HG03045 (cell line): Measurements from ENCODE around the gene RBM38.

Experiments
- ATAC-seq: cut with Tn5 transposase; IDR thresholded peaks from one replicate; pipeline ENCODE4 v1.9.1; 2021; ENCODE audit warnings: mild to moderate bottlenecking, moderate library complexity; ENCODE audit not compliant: unreplicated experiment

RBM38 gene

DNA sequence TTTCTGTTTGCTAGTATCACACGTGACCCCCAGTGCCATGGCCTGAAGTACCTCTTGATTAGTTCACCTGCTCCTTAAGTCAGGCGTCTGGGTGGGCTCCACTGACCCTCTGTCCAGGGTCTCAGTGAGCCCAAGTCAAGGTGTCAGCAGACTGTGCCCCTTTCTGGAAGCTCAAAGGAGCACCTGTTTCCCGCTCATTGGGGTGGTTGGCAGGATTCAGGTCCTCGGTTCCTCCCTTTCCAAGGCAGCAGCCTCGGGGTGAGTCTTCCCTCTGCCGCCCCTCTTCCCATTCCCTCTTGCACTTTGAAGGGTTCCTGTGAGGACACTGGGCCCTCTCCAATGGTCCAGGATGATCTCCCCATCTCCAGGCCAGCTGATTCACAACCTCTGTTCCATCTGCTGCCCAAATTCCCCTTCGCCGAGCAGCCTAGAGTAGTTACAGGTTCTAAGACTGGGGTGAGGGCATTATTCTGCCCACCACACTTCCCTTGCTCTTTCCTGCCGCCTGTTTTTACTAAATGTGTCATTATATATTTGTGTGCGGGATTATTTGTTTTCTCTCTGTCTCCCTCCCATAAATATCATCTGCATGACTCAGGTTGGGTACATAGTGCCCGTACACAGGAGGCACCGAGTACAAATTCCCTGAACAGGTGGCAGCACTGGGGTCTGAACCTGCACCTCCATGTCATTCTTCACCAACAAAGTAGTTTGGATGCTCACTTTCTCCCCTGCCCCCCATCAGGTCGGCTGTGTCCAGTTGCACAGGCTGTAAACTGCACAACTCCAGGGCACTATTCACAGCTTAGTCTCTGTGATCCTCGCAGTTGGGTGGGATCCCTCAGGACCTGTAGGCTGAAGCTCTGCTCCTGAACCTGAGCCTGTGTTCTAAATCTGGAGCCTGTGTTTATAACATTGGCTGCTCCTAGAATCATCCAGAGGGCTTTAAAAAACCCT, 58.5 kb downstream of the RBM38 start:
- ATAC-seq = no peak

DNA sequence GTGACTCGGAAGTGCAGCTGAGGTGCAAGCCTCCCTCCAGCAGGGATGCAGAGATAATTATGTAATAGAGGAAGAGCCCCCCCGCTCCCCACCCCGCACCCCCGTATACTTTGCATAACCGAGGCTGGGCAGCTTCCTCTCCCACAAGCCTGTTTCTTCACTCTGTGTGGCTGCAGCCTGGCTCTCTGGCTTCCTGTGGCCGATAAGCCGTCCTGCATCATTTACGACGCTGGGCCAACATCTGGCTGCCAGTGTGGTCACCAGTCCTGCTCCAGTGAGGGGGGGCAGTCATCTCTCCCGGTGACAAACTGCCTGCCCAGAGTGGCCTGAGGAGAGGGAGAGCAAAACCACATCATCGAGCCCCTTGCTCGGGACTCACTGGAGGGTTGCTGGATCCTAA, 59.2 kb downstream of the RBM38 start:
- ATAC-seq = peak; percentile 56

DNA sequence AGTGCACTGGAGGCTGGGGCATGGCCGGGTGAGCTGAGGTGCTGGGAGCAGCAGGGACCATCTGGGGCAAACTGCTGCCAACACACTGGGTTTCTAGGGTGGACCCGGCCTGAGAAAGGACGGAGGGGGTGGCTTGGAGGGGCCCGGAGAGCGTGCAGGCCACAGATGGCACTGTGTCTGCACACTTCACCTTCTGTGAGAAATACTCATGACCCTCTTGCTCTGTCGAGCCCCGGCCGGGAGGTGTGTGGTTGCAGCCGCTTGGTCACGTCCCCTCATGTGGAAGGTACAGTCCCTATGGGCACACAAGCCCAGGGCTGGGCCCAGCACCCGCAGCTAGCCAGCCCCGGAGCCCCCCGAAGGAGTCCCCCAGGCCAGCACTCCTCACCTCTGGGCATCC, 59.7 kb downstream of the RBM38 start:
- ATAC-seq = no peak

DNA sequence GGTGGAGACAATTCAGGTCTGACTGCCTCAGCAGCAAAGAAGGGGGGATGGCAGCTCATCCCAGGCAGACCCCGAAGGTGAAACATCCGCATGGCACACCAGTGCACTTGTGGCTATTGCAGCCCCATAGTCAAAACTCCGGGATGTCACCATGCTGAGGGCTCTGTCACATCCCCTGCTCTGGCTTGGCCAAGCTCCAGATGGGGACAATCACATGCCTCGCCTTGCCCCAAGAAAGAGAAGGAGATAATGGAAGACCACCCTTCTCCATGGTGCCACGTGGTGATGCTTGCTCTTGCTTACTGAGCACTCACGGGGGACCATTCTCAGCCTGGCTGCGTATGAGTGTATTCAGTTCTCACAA, 60.2 kb downstream of the RBM38 start:
- ATAC-seq = no peak

DNA sequence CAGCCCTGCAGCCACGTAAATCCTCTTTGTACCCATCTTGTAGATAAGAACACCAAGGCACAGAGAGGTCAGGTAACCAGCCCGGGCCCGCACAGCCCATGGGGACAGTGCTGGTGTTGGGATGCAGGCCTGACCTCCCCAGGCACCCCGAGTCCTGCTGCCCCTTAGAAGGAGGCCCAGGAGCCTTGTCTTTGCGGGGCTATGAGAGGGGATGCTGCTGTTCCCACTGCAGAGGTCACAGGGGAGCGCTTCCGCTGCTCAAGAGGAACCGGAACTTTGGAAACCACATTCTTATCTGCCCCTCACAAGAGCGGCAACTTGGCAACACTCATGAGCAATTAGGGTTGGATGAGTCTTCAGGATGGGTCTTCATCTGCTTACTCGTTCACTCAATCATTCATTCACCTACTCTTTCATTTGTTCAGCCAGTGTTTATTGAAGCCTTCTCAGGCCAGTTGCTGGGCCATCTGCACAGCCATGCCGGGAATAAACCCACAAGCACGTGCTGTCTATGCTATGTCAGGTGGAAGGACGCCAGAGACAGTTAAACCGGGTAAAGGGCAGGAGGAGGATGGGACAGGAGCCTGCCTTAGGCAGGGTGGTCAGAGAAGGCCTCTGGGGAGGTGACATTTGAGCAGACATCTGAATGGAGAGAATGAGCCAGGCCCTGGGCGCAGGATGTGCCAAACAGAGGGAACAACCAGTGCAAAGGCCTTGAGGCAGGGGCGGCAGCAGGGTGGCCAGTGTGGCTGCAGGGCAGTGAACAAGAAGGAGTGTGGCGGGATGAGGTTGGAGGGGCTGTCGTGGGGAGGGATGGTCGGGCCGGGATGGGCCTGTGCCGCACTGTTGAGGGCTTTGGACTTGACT, 60.8 kb downstream of the RBM38 start:
- no peak for ATAC-seq

DNA sequence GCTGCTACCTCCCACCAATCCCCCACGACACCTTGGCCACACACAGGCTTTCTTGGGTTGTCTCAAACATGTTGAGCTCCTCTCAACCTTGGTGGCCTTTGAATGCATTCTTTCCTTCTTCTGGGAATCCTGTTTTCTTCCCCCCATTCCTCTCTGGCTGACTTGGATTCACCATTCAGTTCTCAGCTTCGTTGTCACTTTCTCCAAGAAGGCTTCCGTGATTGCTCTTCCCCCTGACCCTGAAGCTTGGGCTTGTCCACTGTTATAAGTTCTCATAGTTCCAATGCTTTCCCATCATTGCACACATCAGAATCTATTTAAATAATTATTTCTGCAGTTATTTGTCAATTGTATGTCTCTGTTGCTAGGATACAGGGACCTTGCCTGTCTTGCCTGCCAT, 64.2 kb downstream of the RBM38 start:
- ATAC-seq = no peak

DNA sequence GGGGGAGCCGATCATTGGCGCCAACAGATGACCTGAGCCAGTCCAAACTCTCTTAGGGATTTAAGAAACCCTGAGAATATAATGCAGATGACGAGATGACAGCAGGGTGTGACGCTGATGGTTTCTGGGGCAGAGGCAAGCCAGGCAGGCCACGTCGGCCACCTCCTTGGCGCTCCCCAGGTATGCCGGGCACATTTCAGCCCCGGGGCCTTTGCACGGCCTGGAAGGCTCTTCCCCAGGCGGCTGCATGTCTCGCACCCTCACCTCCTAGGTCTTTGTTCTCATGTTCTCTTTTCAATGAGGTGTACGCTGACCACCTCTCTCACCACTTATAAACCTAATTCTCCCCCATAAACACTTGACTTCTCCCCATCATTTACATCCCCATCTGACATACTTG, 64.9 kb downstream of the RBM38 start:
- no peak for ATAC-seq

DNA sequence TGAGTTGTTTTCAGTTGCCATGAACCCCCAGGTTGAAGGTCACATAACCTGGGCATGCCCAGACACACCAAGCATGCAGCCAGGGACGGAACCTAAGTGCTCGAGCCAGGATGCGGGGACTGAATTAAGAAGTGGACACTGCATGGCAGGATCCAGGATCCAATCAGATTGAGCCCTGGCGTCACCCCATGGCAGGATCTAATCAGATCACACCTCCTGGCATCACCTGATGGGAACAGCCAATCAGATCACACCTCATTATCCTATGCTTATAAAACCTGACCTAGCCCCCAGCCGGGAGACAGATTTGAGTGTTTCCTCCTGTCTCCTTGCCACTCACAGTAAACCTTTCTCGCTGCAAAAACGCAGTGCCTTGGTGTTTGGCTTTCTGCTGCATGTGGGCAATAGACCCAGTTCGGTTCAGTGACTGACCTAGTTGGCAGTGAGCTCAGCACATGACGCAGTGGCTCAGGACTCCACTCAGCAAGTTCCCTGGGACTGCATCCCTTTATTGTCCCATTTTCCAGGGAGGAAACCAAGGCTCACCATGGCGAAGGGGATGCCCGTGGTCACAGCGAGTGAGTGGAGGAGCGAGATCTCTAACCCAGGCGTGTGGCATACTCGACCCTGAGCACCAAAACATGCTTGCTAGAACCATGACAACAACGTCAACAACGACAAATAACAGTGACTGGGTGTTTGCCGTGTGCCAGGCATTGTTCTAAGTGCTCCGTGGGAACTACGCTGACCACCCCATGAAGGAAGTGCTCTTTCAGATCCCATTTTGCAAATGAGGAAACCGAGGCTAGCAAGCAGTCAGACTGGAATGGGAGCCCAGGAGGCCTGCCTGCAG, 66.3 kb downstream of the RBM38 start:
- no peak for ATAC-seq

DNA sequence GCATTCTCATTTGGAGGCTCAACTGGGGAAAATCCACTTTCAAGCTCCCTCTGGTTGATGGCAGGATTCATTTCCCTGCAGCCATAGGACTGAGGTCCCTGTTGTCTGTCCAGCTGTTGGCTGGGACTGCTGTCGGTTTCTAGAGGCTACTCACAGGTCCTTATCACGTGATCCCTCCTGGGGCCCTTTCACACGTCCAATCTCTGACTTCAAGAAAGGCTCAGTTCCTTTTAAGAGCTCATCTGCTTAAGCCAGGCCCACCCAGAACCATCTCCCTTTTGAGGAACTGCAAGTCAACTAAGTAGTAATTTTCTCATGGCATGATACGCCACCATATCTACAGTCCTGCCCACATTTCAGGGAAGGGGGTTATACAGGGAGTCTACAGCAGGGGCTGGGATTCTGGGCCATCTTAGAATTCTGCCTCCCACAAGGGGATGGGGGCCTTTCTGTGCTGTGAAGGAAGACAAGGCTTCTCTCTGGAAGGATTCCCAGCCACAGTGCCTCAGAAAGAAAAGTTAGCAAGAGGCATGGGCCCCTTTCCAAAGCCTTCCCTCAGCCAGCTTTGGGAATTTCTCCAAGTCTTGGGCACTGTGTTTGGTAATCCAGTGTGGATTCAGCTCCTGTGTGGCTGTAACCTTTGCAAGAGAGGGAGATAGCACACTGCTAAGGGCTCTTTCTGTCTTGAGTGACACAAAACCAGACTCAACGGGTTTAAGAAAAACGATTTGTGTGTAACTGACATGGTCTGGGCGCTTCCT, 67.4 kb downstream of the RBM38 start:
- no peak for ATAC-seq
